Neural cell (in vitro differentiated cells): ENCODE data around the gene TAF3.

Experiments used
- EP300 ChIP-seq: fragments of 450-650 bp; conservative IDR thresholded peaks from 2 replicates; pipeline ENCODE4 v1.6.1; 2014; ENCODE audit warnings: antibody characterized with exemption, mild to moderate bottlenecking, moderate library complexity; ENCODE audit not compliant: poor library complexity, severe bottlenecking
- EZH2 ChIP-seq: fragments of 200-600, 300-800 bp; shearing (Covaris generic), sonication (generic); IDR thresholded peaks from 2 replicates; pipeline ENCODE4 v1.6.1; 2014; ENCODE audit warnings: antibody characterized with exemption, low read length, borderline replicate concordance, mild to moderate bottlenecking; ENCODE audit not compliant: insufficient read depth, poor library complexity, severe bottlenecking
- POLR2AphosphoS5 ChIP-seq: IDR thresholded peaks from 2 replicates; pipeline ENCODE4 v1.6.1; 2012
- RAD21 ChIP-seq: fragments of 450-650 bp; conservative IDR thresholded peaks from 2 replicates; pipeline ENCODE4 v1.6.1; 2014; ENCODE audit warnings: antibody characterized with exemption, mild to moderate bottlenecking, moderate library complexity
- TF ChIP-seq, protein P1 (sequence below): fragments of 450-650 bp; IDR thresholded peaks from 2 replicates; pipeline ENCODE4 v1.5.1; 2014; ENCODE audit warnings: antibody characterized with exemption, mild to moderate bottlenecking, moderate library complexity; ENCODE audit not compliant: poor library complexity, severe bottlenecking
- TF ChIP-seq, protein P2 (sequence below): IDR thresholded peaks from 2 replicates; pipeline ENCODE4 v1.6.1; 2012; ENCODE audit warnings: borderline replicate concordance

DNA sequence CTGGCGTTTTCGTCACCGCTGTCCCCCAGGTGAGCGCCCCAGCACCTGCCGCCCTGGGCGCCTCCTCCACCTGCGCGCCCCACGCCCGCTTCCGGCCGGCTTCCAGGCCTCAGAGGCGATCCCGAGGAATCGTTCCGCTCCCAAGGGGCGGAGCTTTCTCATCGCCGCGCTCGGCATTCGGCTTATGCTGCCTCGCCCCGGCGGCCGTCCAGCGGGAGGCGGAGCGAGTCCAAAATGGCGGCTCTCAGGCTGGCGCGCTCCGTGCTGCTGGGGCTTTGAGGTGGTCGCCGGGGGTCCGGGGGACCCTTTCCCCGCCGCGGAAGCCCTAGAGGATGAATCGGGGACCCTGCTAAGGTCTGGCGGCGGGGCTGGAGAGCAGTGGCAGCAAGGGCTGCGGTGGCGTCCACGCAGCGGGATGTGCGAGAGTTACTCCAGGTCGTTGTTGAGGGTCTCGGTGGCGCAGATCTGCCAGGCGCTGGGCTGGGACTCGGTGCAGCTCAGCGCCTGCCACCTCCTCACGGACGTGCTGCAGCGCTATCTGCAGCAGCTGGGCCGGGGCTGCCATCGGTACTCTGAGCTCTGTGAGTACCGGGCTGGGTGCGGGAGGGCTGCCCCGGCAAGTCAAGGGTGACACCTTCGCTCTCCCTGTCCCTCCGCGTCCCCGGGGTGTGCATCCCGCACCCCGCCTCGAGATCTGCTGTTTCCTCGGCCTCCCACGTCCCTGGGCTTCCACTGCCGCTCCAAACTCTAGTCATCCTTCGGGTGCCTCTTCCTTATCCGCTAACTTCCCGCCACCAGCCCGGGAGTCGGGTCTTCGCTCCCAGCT, at the start of gene TAF3:
- TF ChIP-seq, protein P1, sequence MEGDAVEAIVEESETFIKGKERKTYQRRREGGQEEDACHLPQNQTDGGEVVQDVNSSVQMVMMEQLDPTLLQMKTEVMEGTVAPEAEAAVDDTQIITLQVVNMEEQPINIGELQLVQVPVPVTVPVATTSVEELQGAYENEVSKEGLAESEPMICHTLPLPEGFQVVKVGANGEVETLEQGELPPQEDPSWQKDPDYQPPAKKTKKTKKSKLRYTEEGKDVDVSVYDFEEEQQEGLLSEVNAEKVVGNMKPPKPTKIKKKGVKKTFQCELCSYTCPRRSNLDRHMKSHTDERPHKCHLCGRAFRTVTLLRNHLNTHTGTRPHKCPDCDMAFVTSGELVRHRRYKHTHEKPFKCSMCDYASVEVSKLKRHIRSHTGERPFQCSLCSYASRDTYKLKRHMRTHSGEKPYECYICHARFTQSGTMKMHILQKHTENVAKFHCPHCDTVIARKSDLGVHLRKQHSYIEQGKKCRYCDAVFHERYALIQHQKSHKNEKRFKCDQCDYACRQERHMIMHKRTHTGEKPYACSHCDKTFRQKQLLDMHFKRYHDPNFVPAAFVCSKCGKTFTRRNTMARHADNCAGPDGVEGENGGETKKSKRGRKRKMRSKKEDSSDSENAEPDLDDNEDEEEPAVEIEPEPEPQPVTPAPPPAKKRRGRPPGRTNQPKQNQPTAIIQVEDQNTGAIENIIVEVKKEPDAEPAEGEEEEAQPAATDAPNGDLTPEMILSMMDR = peak; percentile 31
- TF ChIP-seq EP300 = no peak
- TF ChIP-seq, protein P2, sequence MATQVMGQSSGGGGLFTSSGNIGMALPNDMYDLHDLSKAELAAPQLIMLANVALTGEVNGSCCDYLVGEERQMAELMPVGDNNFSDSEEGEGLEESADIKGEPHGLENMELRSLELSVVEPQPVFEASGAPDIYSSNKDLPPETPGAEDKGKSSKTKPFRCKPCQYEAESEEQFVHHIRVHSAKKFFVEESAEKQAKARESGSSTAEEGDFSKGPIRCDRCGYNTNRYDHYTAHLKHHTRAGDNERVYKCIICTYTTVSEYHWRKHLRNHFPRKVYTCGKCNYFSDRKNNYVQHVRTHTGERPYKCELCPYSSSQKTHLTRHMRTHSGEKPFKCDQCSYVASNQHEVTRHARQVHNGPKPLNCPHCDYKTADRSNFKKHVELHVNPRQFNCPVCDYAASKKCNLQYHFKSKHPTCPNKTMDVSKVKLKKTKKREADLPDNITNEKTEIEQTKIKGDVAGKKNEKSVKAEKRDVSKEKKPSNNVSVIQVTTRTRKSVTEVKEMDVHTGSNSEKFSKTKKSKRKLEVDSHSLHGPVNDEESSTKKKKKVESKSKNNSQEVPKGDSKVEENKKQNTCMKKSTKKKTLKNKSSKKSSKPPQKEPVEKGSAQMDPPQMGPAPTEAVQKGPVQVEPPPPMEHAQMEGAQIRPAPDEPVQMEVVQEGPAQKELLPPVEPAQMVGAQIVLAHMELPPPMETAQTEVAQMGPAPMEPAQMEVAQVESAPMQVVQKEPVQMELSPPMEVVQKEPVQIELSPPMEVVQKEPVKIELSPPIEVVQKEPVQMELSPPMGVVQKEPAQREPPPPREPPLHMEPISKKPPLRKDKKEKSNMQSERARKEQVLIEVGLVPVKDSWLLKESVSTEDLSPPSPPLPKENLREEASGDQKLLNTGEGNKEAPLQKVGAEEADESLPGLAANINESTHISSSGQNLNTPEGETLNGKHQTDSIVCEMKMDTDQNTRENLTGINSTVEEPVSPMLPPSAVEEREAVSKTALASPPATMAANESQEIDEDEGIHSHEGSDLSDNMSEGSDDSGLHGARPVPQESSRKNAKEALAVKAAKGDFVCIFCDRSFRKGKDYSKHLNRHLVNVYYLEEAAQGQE = peak; percentile 89
- TF ChIP-seq EZH2 = no peak
- peak; percentile 36 for TF ChIP-seq RAD21
- TF ChIP-seq POLR2AphosphoS5 = peak; percentile 90
